Activated naive CD4-positive, alpha-beta T cell treated with anti-CD3 and anti-CD28 coated beads for 36 hours (primary cell): ENCODE results near the gene RIPOR2. TPM values are rescaled to one million over a fixed set of nuclear protein-coding genes. Genes with fewer than 3 reads are reported as not detected.
A peak's percentile ranks its signal among the peaks of the same experiment; 100 is the strongest.
"Not testable (repeated sequence)": the region's sequence is repeated elsewhere in the genome, so short reads cannot be mapped to it uniquely, and the experiment has no call there.

Source experiments
- CTCF ChIA-PET: fragments of 350-600 bp; sonication (Branson Sonifier 250); formaldehyde crosslinking; loops from one replicate; lab custom pipeline; 2021; ENCODE audit warnings: antibody characterized with exemption; lab: Charles Lee
- DNase-seq: peaks from one replicate; pipeline ENCODE4 v3.0.0-alpha.2; 2020
- H3K27ac Mint-ChIP-seq: one replicate; pipeline ENCODE4 v1.8.0; 2021; ENCODE audit warnings: mild to moderate bottlenecking, mixed read lengths
- H3K27me3 Mint-ChIP-seq: one replicate; pipeline ENCODE4 v1.8.0; 2021; ENCODE audit warnings: low read depth, mixed read lengths
- H3K36me3 Mint-ChIP-seq: one replicate; pipeline ENCODE4 v1.8.0; 2021; ENCODE audit warnings: low read depth, mixed read lengths
- H3K4me1 Mint-ChIP-seq: one replicate; pipeline ENCODE4 v1.8.0; 2021; ENCODE audit warnings: low read depth, mixed read lengths
- H3K4me3 Mint-ChIP-seq: one replicate; pipeline ENCODE4 v1.8.0; 2021; ENCODE audit warnings: mild to moderate bottlenecking, moderate library complexity, mixed read lengths
- H3K9me3 Mint-ChIP-seq: one replicate; pipeline ENCODE4 v1.8.0; 2021; ENCODE audit warnings: mixed read lengths
- intact Hi-C: fragments of 100-400 bp; cut with micrococcal nuclease; formaldehyde crosslinking; loops from one replicate; pipeline ENCODE4 v1.15.1; 2023
- total RNA-seq, 2 experiments: library from RNA; stranded (reverse); gene quantifications; one replicate each; pipeline ENCODE4 v1.2.3, GENCODE V29; 2021

Gene RIPOR2
- total RNA-seq, 2 experiments from 2014 or later = 111 to 116 TPM

DNA sequence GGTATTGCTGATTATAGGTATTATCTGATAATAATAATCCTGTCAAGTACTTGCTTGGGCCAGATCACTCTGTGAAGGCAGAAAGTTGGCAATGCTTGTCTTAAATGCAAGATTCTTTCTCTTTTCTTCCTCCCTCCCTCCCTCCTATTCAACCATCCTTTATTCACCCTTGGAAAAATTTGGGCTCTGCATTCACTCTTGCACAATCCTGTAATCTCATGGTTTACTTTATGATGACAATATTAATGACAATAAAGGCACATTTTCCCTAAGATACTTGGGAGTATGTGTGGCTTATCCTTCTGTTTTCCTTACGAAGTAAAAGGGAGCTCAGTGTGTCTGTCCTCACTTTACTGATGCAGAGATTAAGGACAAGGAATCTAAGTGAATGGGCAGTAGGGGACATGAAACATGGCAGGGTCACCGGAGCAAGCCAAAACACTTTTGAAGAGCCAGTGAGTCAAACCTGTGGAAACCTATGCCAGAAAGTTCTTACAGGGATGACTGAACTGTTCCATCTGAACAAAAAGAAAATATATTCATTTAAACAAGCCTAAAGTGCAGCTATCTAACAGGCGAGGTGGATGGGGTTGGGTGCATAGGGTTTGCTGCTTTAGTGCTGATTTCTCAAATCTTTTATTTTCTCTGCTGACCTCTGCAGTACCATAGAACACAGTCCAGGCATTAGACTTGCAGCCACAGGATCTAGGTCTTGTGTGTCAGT, 14.6 kb upstream of the RIPOR2 start:
- CTCF ChIA-PET = interaction anchor here (1.1 to 5.7 kb wide), 5 partner anchors 9 to 41 kb away, joined by 3 to 64 read pairs (median 11); partner anchors contain the start of gene RIPOR2
- Mint-ChIP-seq H3K9me3 (peaks cover 8% of the 10 kb centered on the region), H3K27me3 (no peaks in the 10 kb centered on the region), H3K4me1 (peaks cover 73% of the 10 kb centered on the region), H3K36me3 (peaks cover 13% of the 10 kb centered on the region), H3K27ac (peak overlapping the region; percentile 34), H3K4me3 (no peak overlapping the region)
- intact Hi-C loops = loop anchor here (1.0 to 10.0 kb wide), 2 partner anchors 26 to 454 kb away; no protein-coding TSS in a partner anchor
- peak; percentile 38 for DNase-seq

DNA sequence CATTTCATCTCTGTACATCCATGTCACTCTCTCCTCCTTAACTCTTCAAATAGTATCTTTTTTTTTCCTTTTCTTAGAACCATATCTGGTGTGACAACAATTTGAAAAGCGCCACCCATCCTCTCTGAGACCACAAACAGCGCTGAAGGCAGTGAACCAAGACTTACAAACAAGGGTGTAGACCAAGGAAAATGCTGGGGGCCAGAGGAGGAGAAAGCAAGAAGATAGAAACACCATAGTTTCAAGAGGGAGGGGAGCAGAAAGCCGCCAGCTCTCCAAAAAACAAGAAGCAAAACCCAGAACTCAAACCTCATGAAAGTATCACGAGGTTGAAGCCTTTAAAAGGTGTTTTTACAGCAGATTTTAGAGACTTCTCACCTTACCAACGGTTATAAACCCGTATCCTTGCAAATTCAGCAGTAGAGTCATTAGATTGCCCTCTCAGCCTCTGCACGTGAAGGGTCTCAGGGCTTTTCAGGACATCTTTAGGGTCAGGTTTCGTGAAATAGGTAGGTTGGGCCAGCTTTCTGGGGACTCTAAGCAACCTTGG, 13.3 kb upstream of the RIPOR2 start:
- Mint-ChIP-seq H3K27me3 (no peaks in the 10 kb centered on the region), H3K36me3 (peaks cover 24% of the 10 kb centered on the region), H3K4me1 (peaks cover 63% of the 10 kb centered on the region), H3K4me3 (peak overlapping the region; percentile 61), H3K9me3 (peaks cover 20% of the 10 kb centered on the region), H3K27ac (peak overlapping the region; percentile 89)
- CTCF ChIA-PET = interaction anchor here (0.9 to 5.7 kb wide), 4 partner anchors 9 to 46 kb away, joined by 7 to 64 read pairs (median 12); partner anchors contain the start of gene RIPOR2
- peak; percentile 51 for DNase-seq
- intact Hi-C loops = loop anchor here (1.0 kb wide), 3 partner anchors 8 to 25 kb away; no protein-coding TSS in a partner anchor

DNA sequence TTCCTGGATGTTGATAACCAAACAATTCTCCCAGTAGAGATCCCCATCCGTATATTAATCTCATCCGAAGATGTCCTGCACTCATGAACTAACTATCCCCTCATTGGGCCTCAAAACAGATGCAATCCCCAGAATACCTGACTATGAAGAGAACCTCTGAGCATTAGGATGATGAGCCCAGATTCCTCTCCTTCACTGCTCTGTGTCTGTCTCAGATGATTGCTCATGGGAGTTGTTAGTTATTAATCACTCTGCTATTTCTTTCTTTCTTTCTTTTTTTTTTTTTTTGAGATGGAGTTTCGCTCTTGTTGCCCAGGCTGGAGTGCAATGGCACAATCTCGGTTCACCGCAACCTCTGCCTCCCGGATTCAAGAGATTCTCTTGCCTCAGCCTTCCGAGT, 12.5 kb upstream of the RIPOR2 start:
- Mint-ChIP-seq H3K4me1 (peaks cover 55% of the 10 kb centered on the region), H3K27ac (peak overlapping the region; percentile 0), H3K36me3 (peaks cover 25% of the 10 kb centered on the region), H3K9me3 (peaks cover 20% of the 10 kb centered on the region)
- H3K27me3 Mint-ChIP-seq, H3K4me3 Mint-ChIP-seq, intact Hi-C loops, DNase-seq: not testable (repeated sequence)
- CTCF ChIA-PET = interaction anchor here (2.5 to 5.7 kb wide), 3 partner anchors 8 to 43 kb away, joined by 9 to 64 read pairs (median 14); partner anchors contain the start of gene RIPOR2

DNA sequence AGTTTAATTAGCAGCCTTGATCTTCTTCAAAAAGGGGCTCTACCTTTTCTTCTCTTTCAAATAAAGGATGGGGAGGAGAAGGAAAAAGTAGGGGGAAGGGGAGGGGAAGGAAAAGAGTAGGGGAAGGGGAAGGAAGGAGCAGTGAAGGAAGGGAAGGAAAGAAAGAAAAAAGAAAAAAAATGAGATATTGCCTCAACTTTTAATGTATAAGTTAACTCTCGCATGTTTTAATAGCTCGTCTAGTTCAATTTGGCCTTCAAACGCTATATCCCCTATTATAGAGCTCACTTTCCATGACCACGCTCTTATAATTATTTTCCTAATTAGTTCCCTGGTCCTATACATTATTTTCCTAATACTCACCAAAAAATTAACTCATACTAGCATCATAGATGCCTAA, 11.9 kb upstream of the RIPOR2 start:
- peaks cover 54% of the 10 kb centered on the region for H3K4me1 Mint-ChIP-seq
- H3K27ac Mint-ChIP-seq = no peak overlapping the region
- DNase-seq = no peak
- peaks cover 31% of the 10 kb centered on the region for H3K36me3 Mint-ChIP-seq
- H3K4me3 Mint-ChIP-seq = no peak overlapping the region
- CTCF ChIA-PET = interaction anchor here (2.6 to 5.7 kb wide), 2 partner anchors 13 to 44 kb away, joined by 14 to 64 read pairs; partner anchors contain the start of gene RIPOR2
- H3K27me3 Mint-ChIP-seq = no peaks in the 10 kb centered on the region
- intact Hi-C loops = no loop called here
- H3K9me3 Mint-ChIP-seq = peaks cover 23% of the 10 kb centered on the region

DNA sequence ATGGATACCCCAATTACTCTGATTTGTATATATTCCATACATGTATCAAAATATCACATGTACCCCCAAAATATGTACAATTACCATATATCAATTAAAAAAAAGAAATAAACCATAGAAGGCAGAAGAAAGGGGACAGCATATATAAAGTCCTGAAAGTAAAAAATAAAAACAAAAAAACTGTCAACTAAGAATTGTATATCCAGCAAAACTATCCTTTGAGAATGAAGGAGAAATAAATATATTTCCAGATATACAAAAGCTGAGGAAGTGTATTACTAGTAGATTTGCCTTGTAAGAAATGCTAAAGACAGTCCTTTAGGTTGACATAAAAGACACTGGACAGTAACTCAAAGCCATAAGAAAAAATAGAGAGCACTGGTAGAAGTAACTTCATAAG, 9.3 kb upstream of the RIPOR2 start:
- Mint-ChIP-seq H3K27ac (no peak overlapping the region), H3K4me3 (no peak overlapping the region), H3K27me3 (no peaks in the 10 kb centered on the region), H3K4me1 (peaks cover 51% of the 10 kb centered on the region), H3K9me3 (peaks cover 23% of the 10 kb centered on the region), H3K36me3 (peaks cover 31% of the 10 kb centered on the region)
- intact Hi-C loops = no loop called here
- CTCF ChIA-PET = interaction anchor here (0.6 to 2.1 kb wide), 3 partner anchors 11 to 106 kb away, joined by 3 to 5 read pairs (median 5); no protein-coding TSS in a partner anchor
- no peak for DNase-seq

DNA sequence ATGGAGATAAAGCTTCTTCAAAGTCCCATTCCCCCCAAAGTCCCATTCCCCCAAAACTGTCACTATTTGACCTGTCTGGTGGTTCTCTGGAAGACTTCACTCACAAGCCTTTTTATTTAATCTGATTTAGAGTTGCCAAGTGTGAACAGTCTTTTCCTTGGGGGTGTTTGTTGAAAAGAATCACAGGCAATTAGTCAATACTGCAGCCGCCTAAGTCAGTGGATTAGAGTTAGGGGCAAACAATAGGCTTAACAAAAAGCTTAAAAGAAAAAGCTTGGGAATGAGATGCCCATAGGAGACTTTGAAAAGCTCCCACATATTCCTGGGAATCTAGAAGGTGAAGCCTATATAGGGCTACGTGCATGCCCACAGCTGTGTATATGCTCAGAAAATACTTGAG, 8.0 kb upstream of the RIPOR2 start:
- no peak overlapping the region for H3K4me3 Mint-ChIP-seq

DNA sequence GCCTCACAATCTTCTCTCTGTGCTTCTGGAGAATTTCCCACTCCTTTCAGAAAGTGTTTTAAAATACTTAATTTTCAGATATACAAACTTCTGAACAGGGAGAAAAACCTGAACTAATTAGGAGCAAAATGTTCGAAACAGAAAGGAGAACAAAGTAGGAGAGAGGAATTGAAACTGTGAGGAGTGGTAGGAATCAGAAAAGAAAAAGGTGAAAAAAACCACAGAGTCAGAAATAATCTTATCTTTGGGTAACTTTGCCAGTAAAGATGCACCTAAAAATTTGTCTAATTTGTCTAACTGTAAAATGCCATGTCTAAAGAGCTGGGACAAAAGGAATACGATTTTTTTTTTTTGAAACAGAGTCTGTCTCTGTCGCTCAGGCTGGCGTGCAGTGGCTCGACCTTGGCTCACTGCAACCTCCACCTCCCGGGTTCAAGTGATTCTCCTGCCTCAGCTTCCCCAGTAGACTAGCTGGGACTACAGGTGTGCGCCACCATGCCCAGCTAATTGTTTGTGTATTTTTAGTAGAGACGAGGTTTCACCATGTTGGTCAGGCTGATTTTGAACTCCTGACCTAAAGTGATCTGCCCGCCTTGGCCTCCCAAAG, 4.7 kb upstream of the RIPOR2 start:
- DNase-seq = no peak
- intact Hi-C loops = no loop called here
- Mint-ChIP-seq H3K4me1 (peaks cover 66% of the 10 kb centered on the region), H3K27ac (peak overlapping the region; percentile 85), H3K27me3 (no peaks in the 10 kb centered on the region), H3K36me3 (peaks cover 18% of the 10 kb centered on the region), H3K9me3 (peaks cover 15% of the 10 kb centered on the region), H3K4me3 (peak overlapping the region; percentile 50)
- CTCF ChIA-PET = interaction anchor here (0.6 to 8.5 kb wide), 3 partner anchors 9 to 52 kb away, joined by 3 to 168 read pairs (median 9); no protein-coding TSS in a partner anchor

More for the DNA sequence above, 8.0 kb upstream of the RIPOR2 start:
- Mint-ChIP-seq H3K4me1 (peaks cover 47% of the 10 kb centered on the region), H3K9me3 (peaks cover 23% of the 10 kb centered on the region), H3K36me3 (peaks cover 29% of the 10 kb centered on the region), H3K27me3 (no peaks in the 10 kb centered on the region), H3K27ac (no peak overlapping the region)
- DNase-seq = no peak
- CTCF ChIA-PET = interaction anchor here (0.9 to 2.3 kb wide), 3 partner anchors 9 to 48 kb away, joined by 3 to 15 read pairs (median 9); no protein-coding TSS in a partner anchor
- intact Hi-C loops = no loop called here

DNA sequence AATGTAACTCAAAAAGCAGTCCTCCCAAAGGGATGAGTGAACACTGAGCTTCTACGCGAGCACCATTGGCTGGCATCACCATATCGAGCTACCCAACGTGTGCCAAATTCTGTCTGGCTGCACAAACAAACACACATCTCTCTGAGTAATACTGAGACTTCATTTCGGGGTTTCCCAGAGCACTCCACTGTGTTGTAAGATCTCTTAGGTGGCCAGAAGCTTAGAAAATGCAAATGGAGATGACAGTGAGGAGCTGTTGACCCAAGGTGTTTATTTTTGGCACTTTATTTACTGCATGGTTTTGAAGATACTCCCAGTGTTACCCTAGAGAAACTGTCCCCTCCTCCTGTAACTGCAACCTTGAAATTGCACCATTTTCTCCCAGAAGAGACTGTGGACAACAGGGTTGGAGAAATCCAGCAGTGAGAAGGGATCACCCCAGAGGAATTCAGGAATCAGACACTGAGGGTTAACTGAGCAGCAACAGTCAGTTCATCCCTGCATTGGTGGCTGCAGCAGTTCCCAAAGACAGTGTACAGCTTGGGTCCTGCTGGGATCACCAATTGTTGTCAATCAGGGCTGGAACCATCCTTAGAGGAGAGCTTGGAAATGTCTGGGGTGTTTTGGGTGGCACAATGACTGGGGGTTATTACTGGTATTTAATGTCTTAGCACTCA, 1.0 kb upstream of the RIPOR2 start:
- intact Hi-C loops = loop anchor here (1.0 to 10.0 kb wide), 9 partner anchors 8 to 1188 kb away; a partner anchor contains a TSS

DNA sequence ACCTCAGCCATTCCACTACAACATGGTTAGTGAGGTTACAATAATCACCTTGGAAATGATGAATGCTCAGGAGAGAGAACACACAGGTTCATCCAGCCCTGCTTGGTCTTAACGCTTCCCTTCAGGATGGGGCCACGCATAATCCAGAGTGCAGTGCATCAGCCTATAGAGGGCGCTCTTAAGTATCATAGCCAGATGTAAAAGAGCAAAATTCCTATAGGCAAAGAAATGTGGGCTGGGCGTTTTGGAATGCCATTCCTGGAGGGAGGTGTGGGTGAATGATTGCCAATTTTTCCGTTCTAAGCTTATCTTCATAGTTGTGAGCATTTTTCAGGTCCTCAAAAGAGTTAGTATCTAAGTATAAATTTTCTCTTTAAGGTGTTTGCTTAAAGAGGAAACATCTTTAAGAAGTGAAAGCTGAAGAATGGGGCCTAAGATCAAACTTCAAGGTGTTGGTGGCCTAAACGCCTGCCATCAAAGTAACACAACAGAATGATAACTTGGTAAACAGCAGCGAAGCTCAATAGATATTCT, 1.8 kb downstream of the RIPOR2 start:
- peak; percentile 67 for DNase-seq
- intact Hi-C loops = loop anchor here (2.0 to 10.0 kb wide), 5 partner anchors 15 to 1191 kb away; a partner anchor contains a TSS
- no peaks in the 10 kb centered on the region for H3K27me3 Mint-ChIP-seq
- no peaks in the 10 kb centered on the region for H3K9me3 Mint-ChIP-seq
- peak overlapping the region; percentile 96 for H3K4me3 Mint-ChIP-seq
- H3K27ac Mint-ChIP-seq = peak overlapping the region; percentile 96
- CTCF ChIA-PET = interaction anchor here (0.6 to 9.6 kb wide), 46 partner anchors 8 to 410 kb away, joined by 3 to 168 read pairs (median 10); no protein-coding TSS in a partner anchor
- peaks cover 73% of the 10 kb centered on the region for H3K4me1 Mint-ChIP-seq
- H3K36me3 Mint-ChIP-seq = peaks cover 15% of the 10 kb centered on the region

More for the DNA sequence above, 1.0 kb upstream of the RIPOR2 start:
- Mint-ChIP-seq H3K27ac (peak overlapping the region; percentile 96), H3K36me3 (peaks cover 8% of the 10 kb centered on the region), H3K4me3 (peak overlapping the region; percentile 96), H3K4me1 (peaks cover 72% of the 10 kb centered on the region), H3K27me3 (no peaks in the 10 kb centered on the region), H3K9me3 (no peaks in the 10 kb centered on the region)
- CTCF ChIA-PET = interaction anchor here (0.9 to 9.6 kb wide), 20 partner anchors 9 to 90 kb away, joined by 3 to 168 read pairs (median 7); no protein-coding TSS in a partner anchor
- peak; percentile 79 for DNase-seq

DNA sequence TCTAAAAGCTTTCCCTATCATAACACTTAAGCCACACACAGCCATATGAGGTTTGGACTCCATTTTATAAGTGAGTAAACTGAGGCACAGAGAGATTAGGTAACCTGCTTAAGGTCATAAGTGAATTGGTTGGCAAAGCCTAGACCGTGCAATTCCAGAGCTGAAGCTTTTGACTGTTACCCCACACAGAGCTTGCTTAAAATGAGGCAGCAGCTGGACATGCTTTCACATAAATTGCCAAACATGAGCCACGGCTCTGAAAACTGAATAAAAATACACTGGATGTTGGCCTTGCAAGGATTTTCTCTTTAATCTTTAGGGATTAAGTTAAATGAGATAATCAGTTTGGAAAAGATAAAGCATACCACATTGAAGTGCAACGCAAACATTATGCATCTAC, 2.5 kb downstream of the RIPOR2 start:
- peaks cover 15% of the 10 kb centered on the region for H3K36me3 Mint-ChIP-seq
- peaks cover 70% of the 10 kb centered on the region for H3K4me1 Mint-ChIP-seq
- CTCF ChIA-PET = interaction anchor here (0.6 to 9.6 kb wide), 39 partner anchors 7 to 410 kb away, joined by 3 to 168 read pairs (median 10); no protein-coding TSS in a partner anchor
- no peaks in the 10 kb centered on the region for H3K9me3 Mint-ChIP-seq
- H3K27ac Mint-ChIP-seq = peak overlapping the region; percentile 96
- intact Hi-C loops = loop anchor here (2.0 to 10.0 kb wide), 4 partner anchors 14 to 1192 kb away; a partner anchor contains a TSS
- no peaks in the 10 kb centered on the region for H3K27me3 Mint-ChIP-seq
- peak overlapping the region; percentile 96 for H3K4me3 Mint-ChIP-seq
- no peak for DNase-seq

DNA sequence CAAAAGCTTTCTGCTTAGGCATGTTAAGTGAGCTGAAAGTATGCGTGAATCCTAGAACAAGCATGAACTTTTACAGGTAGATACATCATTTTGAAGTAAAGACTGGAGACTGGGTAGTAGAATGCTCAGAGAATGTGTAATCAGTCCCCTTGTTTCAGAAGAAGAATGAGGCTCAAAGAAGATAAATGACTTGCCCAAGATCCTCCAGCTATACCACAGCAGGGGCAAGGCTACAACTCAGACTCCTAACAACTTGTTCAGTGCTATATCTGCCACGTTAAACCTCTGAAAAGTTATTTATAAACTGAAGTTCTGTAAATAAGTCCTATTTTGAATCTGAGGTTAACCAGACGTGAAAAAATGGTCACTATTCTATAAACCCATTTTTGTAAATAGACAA, 2.9 kb downstream of the RIPOR2 start:
- H3K36me3 Mint-ChIP-seq = peaks cover 15% of the 10 kb centered on the region

More for the DNA sequence above, 2.9 kb downstream of the RIPOR2 start:
- no peaks in the 10 kb centered on the region for H3K9me3 Mint-ChIP-seq
- intact Hi-C loops = loop anchor here (1.0 to 10.0 kb wide), 14 partner anchors 9 to 1192 kb away; a partner anchor contains a TSS
- H3K27ac Mint-ChIP-seq = peak overlapping the region; percentile 96
- peaks cover 66% of the 10 kb centered on the region for H3K4me1 Mint-ChIP-seq
- no peaks in the 10 kb centered on the region for H3K27me3 Mint-ChIP-seq
- CTCF ChIA-PET = interaction anchor here (0.9 to 9.6 kb wide), 29 partner anchors 10 to 132 kb away, joined by 3 to 168 read pairs (median 14); no protein-coding TSS in a partner anchor
- peak overlapping the region; percentile 96 for H3K4me3 Mint-ChIP-seq
- DNase-seq = no peak
